MM.1S (cell line): Measurements from ENCODE around the gene TTC33.

ENCODE experiments used
- CTCF ChIP-seq: fragments of 300-600 bp; sonication (generic); IDR thresholded peaks from 2 replicates; pipeline ENCODE4 v1.5.1; 2016; ENCODE audit warnings: antibody characterized with exemption, low read length, mixed read lengths
- EZH2 ChIP-seq: fragments of 300-600 bp; sonication (generic); optimal IDR thresholded peaks from 2 replicates; pipeline ENCODE3; 2017; ENCODE audit warnings: low read depth, mild to moderate bottlenecking, antibody characterized with exemption, low read length, mixed read lengths

- TF ChIP-seq EZH2 (no peak), CTCF (no peak)
These were observed 66.8 kb downstream of the TTC33 start for GRCh38 chr5:40688996-40689395.
